DMS114 treated with DMSO at 0.1 percent for 48 hours (cell line): ENCODE measurements around the gene TEC.

Source experiments
- DNase-seq: peaks from one replicate; lab custom pipeline; 2025; ENCODE audit not compliant: unreplicated experiment; lab: John Stamatoyannopoulos, UW

Gene TEC

GRCh38 chr4:48269861-48270522 is 354 bp upstream of the TEC start:
- DNase-seq: peak; percentile 49

GRCh38 chr4:48267574-48267973 is 2.1 kb downstream of the TEC start:
- no peak for DNase-seq

GRCh38 chr4:48266781-48267180 is 2.9 kb downstream of the TEC start:
- DNase-seq: no peak

- no peak for DNase-seq
Measured at GRCh38 chr4:48262926-48263325, 6.7 kb downstream of the TEC start.

- no peak for DNase-seq
Measured at GRCh38 chr4:48262484-48262883, 7.2 kb downstream of the TEC start.

GRCh38 chr4:48261281-48261680 is 8.4 kb downstream of the TEC start:
- DNase-seq: no peak

- DNase-seq: no peak
Measured at GRCh38 chr4:48259748-48260147, 9.9 kb downstream of the TEC start.

- DNase-seq: no peak
Measured at GRCh38 chr4:48258845-48259397, 10.7 kb downstream of the TEC start.

- no peak for DNase-seq
Measured at GRCh38 chr4:48255959-48256342, 13.7 kb downstream of the TEC start.

- DNase-seq: no peak
Measured at GRCh38 chr4:48255072-48255958, 14.3 kb downstream of the TEC start.

- no peak for DNase-seq
Measured at GRCh38 chr4:48254381-48255071, 15.1 kb downstream of the TEC start.

GRCh38 chr4:48252313-48252712 is 17.3 kb downstream of the TEC start:
- no peak for DNase-seq

GRCh38 chr4:48250980-48251379 is 18.7 kb downstream of the TEC start:
- no peak for DNase-seq

- no peak for DNase-seq
Measured at GRCh38 chr4:48250343-48250742, 19.3 kb downstream of the TEC start.

GRCh38 chr4:48249378-48249777 is 20.3 kb downstream of the TEC start:
- DNase-seq: no peak

GRCh38 chr4:48248559-48248953 is 21.1 kb downstream of the TEC start:
- no peak for DNase-seq

GRCh38 chr4:48247878-48248558 is 21.6 kb downstream of the TEC start:
- DNase-seq: no peak

GRCh38 chr4:48247142-48247877 is 22.3 kb downstream of the TEC start:
- no peak for DNase-seq

- DNase-seq: no peak
Measured at GRCh38 chr4:48244665-48245064, 25.0 kb downstream of the TEC start.

GRCh38 chr4:48243887-48244286 is 25.8 kb downstream of the TEC start:
- no peak for DNase-seq
